ENCODE results near the gene ST3GAL6. TPM values are rescaled to one million over a fixed set of nuclear protein-coding genes. Genes with fewer than 3 reads are reported as not detected.

Gene ST3GAL6, protein sequence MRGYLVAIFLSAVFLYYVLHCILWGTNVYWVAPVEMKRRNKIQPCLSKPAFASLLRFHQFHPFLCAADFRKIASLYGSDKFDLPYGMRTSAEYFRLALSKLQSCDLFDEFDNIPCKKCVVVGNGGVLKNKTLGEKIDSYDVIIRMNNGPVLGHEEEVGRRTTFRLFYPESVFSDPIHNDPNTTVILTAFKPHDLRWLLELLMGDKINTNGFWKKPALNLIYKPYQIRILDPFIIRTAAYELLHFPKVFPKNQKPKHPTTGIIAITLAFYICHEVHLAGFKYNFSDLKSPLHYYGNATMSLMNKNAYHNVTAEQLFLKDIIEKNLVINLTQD
- 11.6 TPM for total RNA-seq

DNA sequence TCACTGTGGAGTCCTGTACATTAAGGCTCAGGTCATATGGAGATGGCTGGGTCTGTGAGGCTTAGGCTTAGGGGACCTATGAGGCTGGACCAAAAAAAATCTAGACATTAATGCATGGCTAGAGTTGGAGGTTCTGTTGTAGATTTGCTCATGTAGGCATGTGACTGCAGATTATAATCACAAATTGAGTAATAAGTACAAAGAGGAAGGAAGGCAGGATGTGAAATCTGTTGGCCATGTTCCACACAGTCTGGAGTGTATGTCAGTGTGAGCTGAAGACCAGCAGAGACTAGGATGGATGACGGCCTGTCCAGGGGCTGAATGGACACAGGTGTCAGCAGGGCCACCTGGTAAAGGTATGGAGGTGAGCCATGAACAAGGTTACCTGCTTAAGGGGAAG lies at the start of gene ST3GAL6:
Gene ST3GAL6, plus strand, starts transcription at position 265 of the 400 bp plus-strand sequence. CDS start 5,101 bp downstream, outside the sequence.
- no peak for DNase-seq

DNA sequence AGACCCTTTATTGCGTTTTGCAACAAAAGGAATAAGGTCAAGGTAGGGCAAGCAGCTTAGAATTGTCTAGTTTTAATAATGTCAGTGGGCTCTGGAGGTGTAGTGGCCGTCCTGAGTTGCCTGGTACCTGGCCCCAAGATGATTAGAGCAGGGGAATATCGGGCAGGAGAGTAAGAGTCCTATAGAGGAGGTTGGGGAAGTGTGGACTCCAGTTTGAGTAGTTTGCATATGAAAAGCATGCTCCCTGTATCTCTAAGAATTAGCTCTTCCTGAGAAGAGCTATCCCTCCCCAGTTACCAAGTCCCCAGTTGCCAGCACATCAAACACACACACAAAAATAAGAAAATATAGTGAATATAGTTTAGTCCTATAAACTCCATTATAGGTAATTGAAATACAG lies 49.2 kb upstream of the ST3GAL6 start:
- DNase-seq: no peak

DNA sequence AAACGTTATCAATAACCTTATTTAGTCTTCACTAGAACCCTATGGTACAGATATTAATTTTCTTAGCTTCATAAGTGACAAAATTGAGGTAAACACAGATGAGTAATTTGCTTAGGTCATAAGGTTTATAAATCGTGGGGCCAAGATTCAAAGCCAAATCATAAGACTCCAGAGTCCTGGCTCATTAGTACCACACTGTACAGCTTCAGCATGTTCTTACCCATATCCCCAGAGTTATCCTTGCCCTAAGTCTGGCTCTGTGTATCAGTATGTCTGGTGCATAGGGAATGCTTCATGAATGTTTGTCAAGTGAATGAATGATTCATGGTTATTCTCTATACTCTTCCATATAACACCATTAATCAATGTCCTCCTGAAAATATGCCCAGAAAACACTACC lies 45.6 kb upstream of the ST3GAL6 start:
- no peak for DNase-seq

DNA sequence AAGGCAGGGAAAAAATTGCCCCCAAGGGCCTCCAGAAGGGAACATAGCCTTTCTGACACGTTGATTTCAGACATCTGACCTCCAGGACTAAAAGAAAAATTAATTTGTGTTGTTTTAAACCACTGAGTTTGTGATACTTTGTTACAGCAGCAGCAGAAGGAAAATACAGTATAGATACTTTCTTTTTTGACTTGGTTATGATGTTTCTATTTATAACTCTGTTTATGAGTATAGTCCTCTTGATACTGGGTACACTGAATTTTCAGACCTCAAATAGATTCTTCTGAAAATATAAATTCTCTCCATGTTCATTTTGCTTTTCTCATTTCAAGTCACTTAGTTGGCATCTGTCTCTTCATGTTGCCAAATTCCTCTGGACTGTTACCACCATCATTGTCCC lies 44.4 kb upstream of the ST3GAL6 start:
- no peak for DNase-seq

DNA sequence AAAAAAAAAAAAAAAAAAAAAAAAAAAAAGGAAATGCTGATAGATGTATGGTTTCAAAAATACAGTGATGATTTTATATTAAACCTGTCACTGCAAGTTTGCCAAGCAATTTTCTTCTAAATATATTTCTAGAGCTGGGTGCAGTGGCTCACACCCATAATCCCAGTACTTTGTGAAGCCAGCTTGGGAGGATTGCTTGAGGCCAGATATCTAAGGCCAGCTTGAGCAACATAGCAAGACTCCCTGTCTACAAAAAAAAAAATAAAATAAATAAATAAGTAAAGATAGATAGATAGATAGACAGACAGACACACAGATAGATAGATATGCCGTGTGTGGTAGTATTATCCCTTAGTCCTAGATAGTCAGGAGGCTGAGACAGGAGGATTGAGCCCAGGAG lies 41.4 kb upstream of the ST3GAL6 start:
- no peak for DNase-seq

DNA sequence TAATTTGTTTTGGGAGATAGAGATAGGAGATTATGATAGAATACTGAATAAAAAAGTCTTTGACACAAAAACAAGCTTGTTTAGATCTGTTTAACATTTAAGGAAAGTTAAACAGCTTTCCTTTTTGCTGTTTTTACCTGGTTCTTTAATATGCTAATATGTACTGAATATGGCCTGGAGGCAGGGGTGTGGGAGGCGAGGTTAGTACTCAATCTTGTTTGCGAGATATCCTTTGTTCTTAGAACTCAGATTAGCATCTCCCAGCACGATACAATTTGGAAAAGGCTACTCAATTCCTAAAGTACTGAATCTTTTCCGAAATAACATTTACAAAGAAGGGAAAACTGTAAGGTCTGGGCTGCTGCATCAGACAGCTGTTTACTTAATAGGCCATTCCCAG lies 40.8 kb upstream of the ST3GAL6 start:
- no peak for DNase-seq

DNA sequence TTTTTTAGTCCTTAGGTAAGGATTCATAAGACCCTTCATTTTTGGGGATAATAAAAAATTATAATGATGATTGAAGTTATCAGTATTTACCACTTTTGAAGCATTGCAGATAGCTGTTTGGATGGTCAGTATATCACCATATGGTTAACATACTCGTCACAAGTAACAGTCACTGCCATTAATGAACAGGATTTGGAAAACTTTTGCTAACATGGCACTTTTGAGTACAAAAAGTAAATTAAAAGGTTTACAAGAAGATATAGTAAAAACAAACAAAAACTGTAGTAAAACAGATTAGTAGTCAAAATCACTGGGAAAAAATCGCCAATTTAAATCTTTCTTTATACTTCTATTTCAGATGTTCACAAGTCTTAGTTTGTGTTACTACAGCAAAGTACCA lies 37.8 kb upstream of the ST3GAL6 start:
- no peak for DNase-seq

DNA sequence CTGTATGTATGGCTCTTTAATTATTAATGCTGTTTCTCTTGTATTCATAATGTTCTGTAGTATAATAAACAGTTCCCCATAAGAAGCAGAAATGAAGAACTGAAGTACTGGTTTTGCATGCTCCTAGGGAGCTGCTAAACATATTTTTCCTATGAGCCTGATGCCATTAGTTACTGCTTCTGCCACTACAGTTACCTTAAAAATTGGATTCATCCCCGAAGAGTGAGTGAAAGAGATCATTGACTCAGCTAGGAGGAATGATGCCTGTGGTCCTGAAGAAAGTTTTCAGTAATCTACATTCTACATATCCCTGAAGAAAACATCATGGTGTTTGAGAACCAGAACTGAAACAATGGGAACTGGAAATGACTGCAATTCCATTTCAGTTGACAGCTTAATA lies 37.1 kb upstream of the ST3GAL6 start:
- DNase-seq: no peak

DNA sequence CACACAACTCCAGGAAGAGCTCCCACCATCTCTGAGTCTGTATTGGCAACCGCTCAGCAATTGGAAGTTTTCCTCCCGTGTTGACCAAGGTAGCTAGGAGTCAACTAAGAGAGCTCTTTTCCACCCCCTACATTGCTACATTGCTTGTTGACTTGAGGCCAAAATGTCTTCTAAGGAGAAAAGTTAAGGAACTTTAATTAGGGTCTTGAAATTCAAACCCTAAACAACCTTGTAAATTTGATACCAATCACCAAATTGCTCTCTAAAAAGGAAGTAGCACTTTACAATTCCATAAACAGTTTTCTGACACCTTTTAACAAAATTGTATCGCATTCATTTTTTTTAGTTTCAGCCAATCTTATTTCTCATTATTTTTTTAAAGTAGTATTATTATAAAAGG lies 35.5 kb upstream of the ST3GAL6 start:
- no peak for DNase-seq

DNA sequence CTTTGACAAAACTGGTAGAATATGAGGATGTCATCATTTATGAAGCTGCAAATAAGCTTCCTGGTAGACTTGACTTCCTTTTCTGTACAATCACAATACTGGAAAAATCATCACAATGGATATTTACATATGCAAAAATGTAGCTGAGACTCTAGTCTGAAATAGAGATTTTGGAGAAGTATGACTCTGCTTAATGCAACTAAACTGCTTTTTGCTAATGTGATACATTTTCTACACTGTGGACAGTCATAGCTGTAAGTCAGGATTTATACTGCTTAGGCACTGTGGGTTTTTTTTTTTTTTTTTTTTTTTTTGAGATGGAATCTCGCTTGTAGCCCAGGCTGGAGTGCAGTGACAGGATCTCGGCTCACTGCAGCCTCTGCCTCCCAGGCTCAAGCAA lies 34.5 kb upstream of the ST3GAL6 start:
- DNase-seq: no peak

DNA sequence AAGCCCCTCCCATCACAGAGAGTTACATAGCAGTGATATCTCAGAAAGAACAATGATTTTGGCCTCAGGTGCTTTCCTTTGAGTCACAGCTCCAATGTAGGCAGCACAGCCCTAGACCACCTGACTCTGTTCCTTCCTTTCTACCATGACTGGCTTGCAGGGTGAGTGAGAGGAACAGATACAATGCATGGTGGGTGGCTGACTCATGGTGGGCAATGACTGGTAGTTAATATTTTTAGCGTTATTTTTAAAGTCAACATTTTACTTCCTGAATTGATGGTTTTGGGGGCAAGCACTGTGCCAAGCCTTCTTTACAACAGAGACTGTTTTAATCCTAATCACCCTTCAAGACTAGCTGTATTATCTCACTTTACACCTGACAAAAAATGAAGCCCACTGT lies 32.8 kb upstream of the ST3GAL6 start:
- no peak for DNase-seq

DNA sequence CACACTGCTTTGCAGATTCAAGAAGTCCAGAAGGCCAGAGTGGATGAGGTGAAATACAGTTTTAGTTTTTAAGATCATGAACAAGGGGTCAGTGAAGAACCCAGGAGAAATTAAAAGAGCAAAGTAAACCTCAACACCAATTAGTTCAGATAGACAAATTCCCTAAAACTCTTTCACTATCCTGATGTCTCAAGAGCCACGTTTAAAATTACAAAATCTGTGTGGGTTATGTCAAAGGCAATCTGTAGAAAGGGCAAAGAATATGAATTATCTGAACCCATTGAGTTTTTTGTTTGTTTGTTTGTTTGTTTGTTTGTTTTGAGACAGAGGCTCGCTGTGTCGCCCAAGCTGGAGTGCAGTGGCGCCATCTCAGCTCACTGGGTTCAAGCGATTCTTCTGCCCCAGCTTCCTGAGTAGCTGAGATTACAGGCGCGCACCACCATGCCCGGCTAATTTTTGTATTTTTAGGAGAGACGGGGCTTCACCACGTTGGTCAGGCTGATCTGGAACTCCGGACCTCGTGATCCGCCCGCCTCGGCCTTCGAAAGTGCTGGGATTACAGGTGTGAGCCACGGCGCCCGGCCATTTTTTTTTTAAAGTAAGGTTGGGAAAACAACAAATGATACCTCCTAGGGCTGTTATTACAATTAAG lies 32.1 kb upstream of the ST3GAL6 start:
- no peak for DNase-seq

DNA sequence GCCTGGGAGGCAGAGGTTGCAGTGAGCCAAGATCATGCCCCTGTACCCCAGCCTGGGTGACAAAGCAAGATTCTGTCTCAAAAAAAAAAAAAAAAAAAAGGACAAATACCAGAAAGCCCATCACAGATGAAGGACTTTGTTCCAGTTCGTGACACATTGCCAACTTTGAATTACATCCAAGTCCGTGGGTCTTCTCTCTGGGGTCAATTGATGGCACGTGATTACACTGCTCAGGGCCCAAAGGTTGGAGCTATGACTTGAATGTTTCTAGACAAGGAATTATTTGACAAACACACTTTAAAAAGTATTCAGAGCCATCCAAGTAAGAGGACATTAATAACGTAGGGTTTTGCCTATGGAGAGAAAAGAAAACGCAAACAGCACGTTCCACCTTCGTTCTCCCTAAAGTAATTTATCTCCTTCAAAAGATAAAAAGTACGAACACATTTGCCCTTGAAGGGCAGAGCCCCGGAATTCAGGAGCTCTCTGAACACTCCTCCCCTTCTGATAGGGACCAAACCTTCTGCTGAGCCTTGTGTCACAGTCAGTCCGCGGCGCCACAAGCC lies 31.3 kb upstream of the ST3GAL6 start:
- no peak for DNase-seq

DNA sequence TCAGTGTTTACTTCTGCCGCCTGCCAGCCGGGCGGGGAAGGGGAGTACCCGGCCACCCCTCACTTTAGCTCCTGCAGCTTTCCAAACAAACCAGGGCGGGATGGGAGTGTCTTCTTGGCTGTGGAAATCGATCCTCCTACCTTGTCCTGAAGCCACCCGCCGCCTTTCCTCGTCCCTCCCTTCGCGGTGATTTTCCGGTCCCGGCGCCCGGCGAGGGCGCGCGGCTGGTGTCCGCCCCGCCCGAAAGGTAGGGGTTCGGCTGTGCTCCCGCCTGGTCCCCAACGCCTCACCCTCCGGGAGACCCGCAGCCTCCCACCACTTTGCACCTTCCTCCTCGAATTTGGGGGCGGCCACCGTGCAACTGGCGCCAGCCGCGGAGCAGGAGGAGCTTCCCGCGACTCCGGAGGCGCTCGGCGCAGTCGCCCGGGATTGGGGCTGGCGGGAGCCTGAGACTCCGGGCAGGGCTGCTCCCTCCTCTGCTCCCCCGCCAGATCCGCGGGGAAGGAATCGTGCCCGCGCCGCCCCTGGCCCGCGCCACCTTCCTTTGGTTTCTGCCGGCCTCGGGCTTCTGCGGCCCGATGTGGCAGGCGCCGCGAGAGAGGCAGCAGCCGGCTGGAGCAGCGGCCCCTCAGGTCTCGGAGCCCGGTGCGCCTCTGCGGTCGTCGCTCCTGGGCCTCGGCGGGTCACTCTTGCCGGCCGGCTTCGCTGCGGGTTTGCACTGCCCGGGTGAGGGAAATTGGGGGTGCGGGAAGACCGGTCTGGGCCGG lies 30.7 kb upstream of the ST3GAL6 start:
- peak; percentile 56 for DNase-seq

DNA sequence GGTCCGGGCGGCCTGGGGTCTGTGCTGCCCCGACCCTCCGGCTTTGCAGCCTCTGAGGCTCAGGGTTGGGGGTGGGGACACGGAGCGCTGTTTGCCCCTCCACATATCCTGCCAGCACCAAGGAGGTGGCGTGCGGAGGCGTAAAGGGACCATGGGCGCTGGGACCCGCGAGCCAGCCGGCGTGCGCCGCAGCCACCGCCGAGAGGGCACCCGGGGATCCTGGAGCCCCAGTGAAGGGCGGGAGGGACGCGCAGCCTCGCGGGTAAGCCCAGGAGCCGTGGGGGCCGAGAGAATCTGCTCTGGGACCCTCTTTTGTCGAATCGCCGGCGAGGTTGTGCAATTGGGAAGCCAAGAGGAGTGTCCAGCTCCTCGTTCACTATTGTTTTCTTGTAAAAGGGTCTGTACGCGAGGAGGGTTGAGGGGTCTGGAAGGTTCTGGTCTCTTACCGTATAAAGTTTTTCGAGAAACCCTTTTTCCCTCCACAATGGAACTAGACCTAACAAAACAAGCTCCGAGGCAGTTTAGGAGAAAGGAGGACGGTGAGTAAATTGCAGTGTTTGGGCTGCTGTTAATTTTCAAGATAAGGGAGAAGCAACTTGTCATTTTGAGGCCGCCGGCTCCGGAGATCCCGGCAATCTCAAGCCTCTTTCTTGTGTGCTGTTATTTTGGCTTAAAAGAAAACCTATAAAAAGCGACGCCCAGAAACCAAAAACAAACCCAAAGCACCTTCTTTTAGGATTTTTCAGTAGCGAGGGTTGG lies 29.9 kb upstream of the ST3GAL6 start:
- peak; percentile 48 for DNase-seq

DNA sequence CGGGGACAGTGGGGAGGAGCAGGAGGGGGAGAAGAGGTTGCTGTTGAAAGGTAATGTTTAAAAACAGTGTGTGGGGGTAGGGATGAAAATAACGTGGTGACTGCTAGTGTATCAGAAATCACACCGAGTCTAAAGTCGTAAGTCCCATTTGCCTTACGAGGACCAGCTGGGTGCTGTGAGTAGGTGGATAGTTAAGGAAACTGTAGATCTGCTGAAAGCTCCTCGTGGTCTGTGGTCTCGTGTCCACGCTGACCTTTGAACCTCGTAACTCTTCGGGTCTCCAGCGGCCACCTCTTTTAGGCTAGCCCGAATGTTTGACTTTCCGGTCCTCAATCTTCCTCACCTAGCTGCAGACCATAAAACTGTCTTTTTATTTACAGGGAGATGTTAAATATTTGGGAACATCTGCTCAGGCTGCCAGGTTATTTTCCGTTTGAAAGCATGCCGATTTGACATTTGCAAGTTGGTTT lies 29.3 kb upstream of the ST3GAL6 start:
- peak; percentile 18 for DNase-seq

DNA sequence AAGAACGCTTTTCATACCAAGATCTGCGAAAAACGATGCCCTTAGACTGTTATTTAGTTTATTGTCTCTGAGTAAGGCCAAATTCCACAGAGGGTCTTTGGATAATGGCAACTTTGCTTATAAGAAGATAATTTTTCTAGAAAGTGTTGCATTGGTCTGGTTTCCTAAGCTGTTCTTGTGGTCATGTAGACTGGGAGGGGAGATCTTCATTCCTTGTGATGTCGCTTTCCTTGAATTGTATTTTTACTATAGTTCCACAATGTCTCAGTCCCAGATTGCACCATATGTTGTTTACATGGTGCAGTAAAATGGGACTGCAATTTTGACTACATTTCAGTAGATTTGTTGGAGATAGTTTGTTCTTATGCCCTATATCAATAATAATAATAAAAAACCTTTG lies 28.8 kb upstream of the ST3GAL6 start:
- DNase-seq: peak; percentile 2

DNA sequence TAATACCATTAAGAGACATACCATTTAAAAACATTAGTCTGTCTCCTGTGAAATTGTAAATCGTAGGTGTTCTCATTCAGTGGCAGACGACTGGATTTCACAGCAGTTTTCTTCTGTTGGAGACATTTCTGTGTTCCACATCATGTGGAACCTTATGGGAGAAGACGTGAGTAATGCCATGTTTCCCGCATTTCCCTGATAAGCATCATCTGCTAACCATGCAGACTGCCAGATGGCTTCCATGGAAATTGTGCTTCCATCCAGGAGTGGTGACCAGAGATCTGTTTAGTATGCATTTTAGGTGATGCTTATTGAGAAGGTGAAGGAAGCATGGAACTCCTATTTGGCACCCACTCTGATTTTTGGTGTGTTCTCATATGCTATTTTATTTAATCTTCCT lies 28.4 kb upstream of the ST3GAL6 start:
- DNase-seq: no peak

DNA sequence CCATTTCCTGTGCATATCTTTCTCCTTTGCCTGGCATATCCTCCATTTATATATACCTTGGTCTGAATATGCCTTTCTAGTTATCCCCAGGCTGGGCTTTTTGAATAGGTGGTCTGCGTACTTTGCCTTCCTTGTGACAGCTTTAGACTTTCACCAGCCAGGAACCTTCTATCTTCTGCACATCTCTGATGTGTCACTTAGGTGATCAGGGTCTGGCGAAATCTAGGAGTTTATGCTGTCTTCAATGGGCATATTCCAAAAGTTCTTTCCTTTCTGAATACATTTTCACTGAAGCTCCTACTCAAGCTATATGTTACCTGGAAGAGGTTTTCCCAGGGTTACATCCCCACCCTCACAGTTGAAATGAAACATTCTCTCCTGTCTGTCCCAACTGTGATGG lies 27.8 kb upstream of the ST3GAL6 start:
- DNase-seq: no peak

DNA sequence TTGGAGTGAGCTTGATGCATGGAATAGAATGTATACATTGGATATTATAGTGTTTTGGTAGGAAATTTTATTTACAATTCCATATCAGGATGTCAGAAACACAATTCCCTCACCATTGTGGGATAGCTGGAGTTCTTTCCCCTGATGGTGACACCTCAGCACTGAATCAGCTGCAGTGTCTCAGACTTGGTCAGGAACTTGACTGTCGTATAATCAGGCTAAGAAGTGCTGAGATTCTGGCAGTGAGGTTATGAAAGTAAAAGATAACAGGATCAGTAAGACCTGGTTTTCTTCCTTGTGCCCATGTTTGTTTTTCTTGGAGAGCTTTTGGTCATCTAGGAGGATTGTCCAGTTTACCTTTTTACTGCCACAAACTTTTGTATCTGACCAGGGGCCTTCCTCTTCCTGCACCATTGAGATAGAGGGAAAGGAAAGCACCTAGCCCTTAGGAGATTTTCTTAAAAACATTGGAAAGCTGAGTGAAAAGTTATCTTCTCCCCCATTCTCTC lies 27.3 kb upstream of the ST3GAL6 start:
- no peak for DNase-seq

DNA sequence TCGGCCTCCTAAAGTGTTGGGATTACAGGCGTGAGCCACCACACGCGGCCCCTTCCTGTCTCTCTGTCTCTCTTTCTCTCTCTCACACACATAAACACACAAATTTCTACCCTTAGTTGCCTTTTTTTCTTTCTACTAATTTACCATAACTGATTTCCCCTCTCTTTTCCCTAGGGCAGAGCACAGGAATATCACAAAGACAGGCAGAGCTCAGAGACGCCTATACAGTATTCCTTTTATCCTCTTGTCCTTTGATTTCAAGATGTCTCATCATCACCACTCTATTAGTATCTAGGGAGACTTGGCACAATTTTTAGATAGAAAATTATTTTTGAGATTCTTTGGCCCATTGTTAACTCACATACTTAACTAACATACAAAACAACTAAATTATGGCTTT lies 25.8 kb upstream of the ST3GAL6 start:
- DNase-seq: no peak

DNA sequence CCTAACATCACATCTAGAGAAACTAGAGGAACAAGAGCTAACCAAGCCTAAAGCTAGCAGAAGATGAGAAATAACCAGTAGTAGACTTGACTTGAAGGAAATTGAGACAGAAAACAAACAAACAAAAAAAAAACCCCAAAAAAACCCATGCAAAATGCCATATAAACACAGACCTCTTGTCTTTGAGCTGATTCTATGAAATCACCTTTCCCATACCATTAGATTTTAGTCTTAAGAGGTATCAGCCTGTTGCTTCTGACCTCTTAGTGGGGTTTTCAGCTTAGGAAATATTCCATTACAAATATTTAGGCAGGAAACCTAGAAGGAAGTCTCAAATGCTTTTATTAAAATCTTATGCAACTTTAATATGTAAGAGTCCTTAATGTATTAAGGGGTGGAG lies 23.9 kb upstream of the ST3GAL6 start:
- no peak for DNase-seq
